ENCODE measurements around the gene AK2. TPM values are rescaled to one million over a fixed set of nuclear protein-coding genes. Genes with fewer than 3 reads are reported as not detected.

AK2 gene
- total RNA-seq, 1 donor from 2014 or later: 173 TPM

DNA sequence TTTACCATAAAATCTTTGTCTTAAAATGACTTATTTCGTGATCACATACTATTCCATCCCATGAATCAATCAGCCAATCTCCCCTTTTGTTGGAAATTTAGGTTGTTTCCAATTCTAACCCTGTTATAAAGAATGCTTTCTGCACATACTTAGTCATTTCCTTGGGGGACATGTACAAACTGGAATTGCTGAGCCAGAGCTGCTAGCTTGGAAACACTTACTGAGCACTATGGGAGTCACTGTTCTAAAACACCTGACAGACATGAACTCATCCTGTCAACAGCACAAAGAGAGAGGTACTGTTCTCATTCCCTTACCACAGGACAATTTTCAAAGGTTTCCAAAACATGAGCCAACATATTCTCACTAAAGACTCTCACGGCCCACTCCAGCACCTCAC lies 32.1 kb downstream of the AK2 start:
- peaks cover 5% of the 10 kb centered on the region for H3K36me3 ChIP-seq (ENCODE audit: control insufficient read depth, insufficient read depth, low read length)
- no peaks in the 10 kb centered on the region for H3K27me3 ChIP-seq (ENCODE audit: control insufficient read depth, insufficient read depth, low read length)
- FAIRE-seq: no peak
- DNase-seq (ENCODE audit: low read depth): peak; percentile 99
- no peak overlapping the region for H3K4me3 ChIP-seq (ENCODE audit: low read depth, low read length)
- TF ChIP-seq, protein P1, sequence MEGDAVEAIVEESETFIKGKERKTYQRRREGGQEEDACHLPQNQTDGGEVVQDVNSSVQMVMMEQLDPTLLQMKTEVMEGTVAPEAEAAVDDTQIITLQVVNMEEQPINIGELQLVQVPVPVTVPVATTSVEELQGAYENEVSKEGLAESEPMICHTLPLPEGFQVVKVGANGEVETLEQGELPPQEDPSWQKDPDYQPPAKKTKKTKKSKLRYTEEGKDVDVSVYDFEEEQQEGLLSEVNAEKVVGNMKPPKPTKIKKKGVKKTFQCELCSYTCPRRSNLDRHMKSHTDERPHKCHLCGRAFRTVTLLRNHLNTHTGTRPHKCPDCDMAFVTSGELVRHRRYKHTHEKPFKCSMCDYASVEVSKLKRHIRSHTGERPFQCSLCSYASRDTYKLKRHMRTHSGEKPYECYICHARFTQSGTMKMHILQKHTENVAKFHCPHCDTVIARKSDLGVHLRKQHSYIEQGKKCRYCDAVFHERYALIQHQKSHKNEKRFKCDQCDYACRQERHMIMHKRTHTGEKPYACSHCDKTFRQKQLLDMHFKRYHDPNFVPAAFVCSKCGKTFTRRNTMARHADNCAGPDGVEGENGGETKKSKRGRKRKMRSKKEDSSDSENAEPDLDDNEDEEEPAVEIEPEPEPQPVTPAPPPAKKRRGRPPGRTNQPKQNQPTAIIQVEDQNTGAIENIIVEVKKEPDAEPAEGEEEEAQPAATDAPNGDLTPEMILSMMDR (IDR thresholded peaks at IDR 0.05; ENCODE audit: insufficient read depth, low read length, severe bottlenecking): no peak

DNA sequence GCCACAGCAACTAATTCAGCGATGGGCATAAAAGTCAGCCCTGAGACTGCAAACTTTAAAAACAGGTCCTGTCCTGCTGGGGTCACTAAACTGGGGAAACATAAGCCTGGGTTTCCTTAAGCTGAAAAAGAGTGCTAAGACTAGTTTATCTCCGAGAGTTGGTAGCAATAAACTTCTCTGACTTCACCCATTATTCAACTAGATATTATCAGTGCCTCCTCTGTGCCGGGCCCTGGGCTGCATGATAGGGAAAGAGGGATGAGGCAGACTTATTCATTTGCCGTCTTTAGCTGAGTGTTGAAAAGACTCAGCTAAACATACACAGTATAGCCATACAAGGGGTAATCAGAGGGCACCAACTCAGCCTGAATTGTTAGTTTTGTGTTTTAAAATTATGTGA lies 33.0 kb downstream of the AK2 start:
- FAIRE-seq: no peak
- Histone ChIP-seq H3K36me3 (ENCODE audit: control insufficient read depth, insufficient read depth, low read length) (peaks cover 4% of the 10 kb centered on the region), H3K27me3 (ENCODE audit: control insufficient read depth, insufficient read depth, low read length) (no peaks in the 10 kb centered on the region), H3K4me3 (ENCODE audit: low read depth, low read length) (no peak overlapping the region)
- TF ChIP-seq, protein P1 (IDR thresholded peaks at IDR 0.05; ENCODE audit: insufficient read depth, low read length, severe bottlenecking): no peak
- DNase-seq (ENCODE audit: low read depth): no peak

DNA sequence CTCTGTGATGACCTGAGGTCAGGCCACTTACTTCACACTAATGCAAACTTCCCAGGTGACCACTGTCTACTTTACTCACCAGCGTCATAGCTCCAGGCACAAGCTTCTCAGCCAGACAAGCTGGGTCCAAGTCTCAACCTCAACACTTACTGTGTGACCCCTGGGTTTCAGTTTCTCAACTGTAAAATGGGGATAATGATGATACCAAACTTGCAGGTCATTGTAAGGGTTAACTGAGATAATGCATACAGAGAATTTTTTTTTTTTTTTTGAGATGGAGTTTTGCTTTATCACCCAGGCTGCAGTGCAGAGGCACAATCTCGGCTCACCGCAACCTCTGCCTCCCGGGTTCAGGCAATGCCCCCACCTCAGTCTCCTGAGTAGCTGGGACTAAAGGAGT lies 34.7 kb downstream of the AK2 start:
- Histone ChIP-seq H3K4me3 (ENCODE audit: low read depth, low read length) (no peak overlapping the region), H3K36me3 (ENCODE audit: control insufficient read depth, insufficient read depth, low read length) (peaks cover 1% of the 10 kb centered on the region), H3K27me3 (ENCODE audit: control insufficient read depth, insufficient read depth, low read length) (no peaks in the 10 kb centered on the region)
- no peak for DNase-seq (ENCODE audit: low read depth)
- no peak for FAIRE-seq
- TF ChIP-seq, protein P1 (IDR thresholded peaks at IDR 0.05; ENCODE audit: insufficient read depth, low read length, severe bottlenecking): no peak

DNA sequence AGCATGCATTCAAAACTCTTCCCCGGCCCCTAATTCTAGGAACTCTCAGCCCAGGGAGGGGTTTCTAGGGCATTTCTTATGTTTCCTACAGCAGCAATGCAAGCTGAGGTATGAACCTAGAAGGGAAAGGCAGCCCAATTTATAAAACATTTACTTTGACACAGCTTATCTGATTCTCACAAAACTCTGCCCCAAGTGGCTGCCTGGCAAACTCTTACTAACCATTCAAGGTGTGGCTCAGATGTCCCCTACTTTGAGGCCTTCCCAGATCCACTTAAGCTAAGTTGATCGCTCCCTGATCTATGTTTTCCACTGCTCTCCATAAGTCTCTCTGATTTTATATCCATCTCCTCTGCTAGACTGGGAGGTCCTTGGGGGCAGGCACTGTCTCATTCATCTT lies 35.4 kb downstream of the AK2 start:
- FAIRE-seq: no peak

DNA sequence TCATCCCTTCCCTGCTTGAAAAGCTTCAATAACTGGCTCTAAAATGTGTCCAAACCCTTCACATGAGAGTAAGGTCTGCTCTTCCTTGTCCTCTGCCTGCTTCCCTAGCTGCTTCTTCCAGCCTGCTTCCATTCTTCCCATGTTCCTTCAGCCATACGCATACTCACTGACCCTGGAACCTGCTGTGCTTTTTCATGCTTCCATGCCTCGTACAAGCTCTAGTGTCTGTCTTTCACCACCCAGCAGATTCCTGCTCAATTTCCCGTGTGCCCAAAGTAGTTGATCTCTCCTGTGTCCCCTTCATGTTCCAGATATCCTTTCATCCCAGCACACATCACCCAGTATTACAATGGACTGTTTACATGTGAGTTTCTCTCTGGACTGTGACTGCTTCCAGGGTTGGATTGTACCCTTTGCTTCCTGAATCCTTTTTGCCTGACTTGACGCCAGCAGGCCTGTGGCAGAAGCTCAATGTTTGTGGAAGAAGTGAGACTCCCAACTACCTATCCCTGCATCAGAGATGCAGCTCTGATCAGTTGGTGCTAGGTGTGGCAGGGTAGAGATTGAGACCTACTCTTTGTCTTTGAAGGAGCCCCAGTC lies 36.2 kb downstream of the AK2 start:
- FAIRE-seq (no peak), DNase-seq (ENCODE audit: low read depth) (no peak)
- TF ChIP-seq, protein P1 (IDR thresholded peaks at IDR 0.05; ENCODE audit: insufficient read depth, low read length, severe bottlenecking): no peak
- Histone ChIP-seq H3K27me3 (ENCODE audit: control insufficient read depth, insufficient read depth, low read length) (no peaks in the 10 kb centered on the region), H3K4me3 (ENCODE audit: low read depth, low read length) (no peak overlapping the region), H3K36me3 (ENCODE audit: control insufficient read depth, insufficient read depth, low read length) (peaks cover 1% of the 10 kb centered on the region)

More for the DNA sequence above, 35.4 kb downstream of the AK2 start:
- DNase-seq (ENCODE audit: low read depth): no peak
- Histone ChIP-seq H3K27me3 (ENCODE audit: control insufficient read depth, insufficient read depth, low read length) (no peaks in the 10 kb centered on the region), H3K4me3 (ENCODE audit: low read depth, low read length) (no peak overlapping the region), H3K36me3 (ENCODE audit: control insufficient read depth, insufficient read depth, low read length) (peaks cover 1% of the 10 kb centered on the region)
- TF ChIP-seq, protein P1 (IDR thresholded peaks at IDR 0.05; ENCODE audit: insufficient read depth, low read length, severe bottlenecking): peak; percentile 26

DNA sequence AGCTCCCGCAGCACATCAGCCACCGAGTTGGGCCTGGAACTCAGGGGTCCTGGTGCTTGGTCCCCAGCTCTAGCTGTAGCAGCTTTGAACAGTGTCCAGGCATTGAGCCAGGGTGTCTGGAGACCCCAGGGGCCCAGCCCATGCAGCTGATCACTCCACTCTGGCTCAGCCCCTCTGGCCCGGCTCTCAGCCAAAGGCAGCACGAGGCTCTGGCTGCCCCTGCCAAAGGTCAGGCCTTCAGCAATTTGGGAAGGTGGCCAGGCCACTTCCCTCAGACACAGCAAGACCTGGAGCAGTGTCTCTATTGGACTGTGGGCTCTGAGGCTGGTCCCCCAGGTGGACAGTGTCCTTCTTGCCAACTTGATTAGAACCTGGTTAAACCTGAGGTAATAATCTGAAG lies 37.7 kb downstream of the AK2 start:
- TF ChIP-seq, protein P1 (IDR thresholded peaks at IDR 0.05; ENCODE audit: insufficient read depth, low read length, severe bottlenecking): no peak
- DNase-seq (ENCODE audit: low read depth): no peak
- H3K27me3 ChIP-seq (ENCODE audit: control insufficient read depth, insufficient read depth, low read length): no peaks in the 10 kb centered on the region
- H3K4me3 ChIP-seq (ENCODE audit: low read depth, low read length): no peak overlapping the region
- no peak for FAIRE-seq
- H3K36me3 ChIP-seq (ENCODE audit: control insufficient read depth, insufficient read depth, low read length): peaks cover 1% of the 10 kb centered on the region
